A549 (cell line): ENCODE data around the gene WNT6. TPM values are rescaled to one million over a fixed set of nuclear protein-coding genes. Genes with fewer than 3 reads are reported as not detected.

ENCODE experiments used
- ATAC-seq, 2 experiments: fragments of 200-7000 bp in 1 of 2; fragments of >200 bp in 1 of 2; cut with Nextera tagmentation in 1 of 2; cut with Tn5 transposase in 1 of 2; 3 replicates each; pipeline versions ENCODE4 v1.8.0 to v1.9.1; 2018 to 2020; ENCODE audit warnings: mild to moderate bottlenecking in 1 of 2, moderate library complexity in 1 of 2
- CTCF ChIA-PET: fragments of 300-600 bp; sonication (Branson Sonifier 250); formaldehyde crosslinking; extraction: SDS; loops from one replicate; lab custom pipeline; 2021; ENCODE audit warnings: antibody characterized with exemption, inconsistent platforms; lab: Yijun Ruan, JAX
- POLR2A ChIA-PET: fragments of 350-600 bp; formaldehyde crosslinking; extraction: SDS; loops from one replicate; lab custom pipeline; 2021; ENCODE audit warnings: antibody characterized with exemption, inconsistent platforms; lab: Yijun Ruan, JAX
- DNase-seq, 2 experiments: peaks; one replicate each; pipeline versions ENCODE4 v3.0.0 to v3.0.0-alpha.2; 2011 to 2016; ENCODE audit warnings: low read depth in 1 of 2, low spot score in 1 of 2
- FAIRE-seq: peaks from 2 replicates; lab custom pipeline; 2011; peaks lifted over from hg19 to GRCh38; lab: Jason Lieb, UNC
- H3K27ac ChIP-seq, 2 experiments: fragments of >200 bp; sonication (Bioruptor Twin); formaldehyde crosslinking; 3 replicates each; pipeline ENCODE4 v1.5.1; 2016 to 2017
- H3K4me1 ChIP-seq: fragments of >200 bp; sonication (Bioruptor Twin); formaldehyde crosslinking; 3 replicates; pipeline ENCODE4 v1.6.1; 2016
- H3K4me2 ChIP-seq: fragments of >200 bp; sonication (Bioruptor Twin); formaldehyde crosslinking; 3 replicates; pipeline ENCODE4 v1.6.1; 2016
- H3K4me3 ChIP-seq: fragments of >200 bp; sonication (Bioruptor Twin); formaldehyde crosslinking; 3 replicates; pipeline ENCODE4 v1.5.1; 2016
- H3K9me3 ChIP-seq: fragments of >200 bp; sonication (Bioruptor Twin); formaldehyde crosslinking; 3 replicates; pipeline ENCODE4 v1.6.1; 2016
- BHLHE40 ChIP-seq: IDR thresholded peaks from 2 replicates; pipeline ENCODE4 v1.6.1; 2012; ENCODE audit warnings: low read depth, low read length, inconsistent platforms
- CBX8 ChIP-seq: fragments of 200-600 bp; sonication (generic); IDR thresholded peaks from 2 replicates; pipeline ENCODE4 v1.6.1; 2016
- CEBPB ChIP-seq, 2 experiments: fragments of >200 bp in 1 of 2; sonication (Bioruptor Twin) in 1 of 2; formaldehyde crosslinking in 1 of 2; IDR thresholded peaks; 2 replicates each; pipeline ENCODE4 v1.6.1; 2012 to 2016
- CHD4 ChIP-seq: fragments of 200-600 bp; sonication (generic); IDR thresholded peaks from 2 replicates; pipeline ENCODE4 v1.6.1; 2016; ENCODE audit warnings: antibody characterized with exemption, mild to moderate bottlenecking, borderline replicate concordance
- CTCF ChIP-seq: fragments of >200 bp; sonication (Bioruptor Twin); formaldehyde crosslinking; IDR thresholded peaks from 3 replicates; pipeline ENCODE4 v1.5.1; 2016
- HOXB5 ChIP-seq: fragments of 250-450 bp; sonication (Bioruptor Pico); IDR thresholded peaks from 2 replicates; pipeline ENCODE4 v1.5.0; 2020; ENCODE audit warnings: mild to moderate bottlenecking, moderate library complexity
- JUNB ChIP-seq: fragments of >200 bp; sonication (Bioruptor Twin); formaldehyde crosslinking; IDR thresholded peaks from 2 replicates; pipeline ENCODE4 v1.6.1; 2016
- KDM5A ChIP-seq: fragments of 200-600 bp; sonication (generic); IDR thresholded peaks from 2 replicates; pipeline ENCODE4 v1.6.1; 2016; ENCODE audit warnings: antibody characterized with exemption, mild to moderate bottlenecking
- NPAS2 ChIP-seq: fragments of 250-450 bp; sonication (Bioruptor Pico); IDR thresholded peaks from 2 replicates; pipeline ENCODE4 v1.8.0; 2022; ENCODE audit warnings: mild to moderate bottlenecking, moderate library complexity, borderline replicate concordance
- NR3C1 ChIP-seq: fragments of >200 bp; sonication (Bioruptor Twin); formaldehyde crosslinking; IDR thresholded peaks from 3 replicates; pipeline ENCODE4 v1.6.1; 2017
- POLR2A ChIP-seq: IDR thresholded peaks from 2 replicates; pipeline ENCODE4 v1.6.1; 2012; ENCODE audit warnings: mild to moderate bottlenecking, low read length
- RAD21 ChIP-seq, 2 experiments: fragments of >200 bp in 1 of 2; sonication (Bioruptor Twin) in 1 of 2; formaldehyde crosslinking in 1 of 2; IDR thresholded peaks in 1 of 2; conservative IDR thresholded peaks in 1 of 2; 2 replicates in 1 of 2; 3 replicates in 1 of 2; pipeline ENCODE4 v1.6.1; 2012 to 2018; ENCODE audit warnings: inconsistent platforms in 1 of 2
- RARB ChIP-seq: fragments of 250-450 bp; sonication (Bioruptor Pico); IDR thresholded peaks from 2 replicates; pipeline ENCODE4 v1.8.0; 2021; ENCODE audit warnings: mild to moderate bottlenecking, moderate library complexity
- RNF2 ChIP-seq: fragments of 200-600 bp; sonication (generic); IDR thresholded peaks from 2 replicates; pipeline ENCODE4 v1.6.1; 2016; ENCODE audit warnings: low read depth, mild to moderate bottlenecking, antibody characterized with exemption, moderate library complexity, borderline replicate concordance
- SMC3 ChIP-seq: fragments of >200 bp; sonication (Bioruptor Twin); formaldehyde crosslinking; IDR thresholded peaks from 3 replicates; pipeline ENCODE4 v1.6.1; 2018; ENCODE audit warnings: inconsistent platforms
- TFCP2L1 ChIP-seq: fragments of 250-450 bp; sonication (Bioruptor Pico); IDR thresholded peaks from 2 replicates; pipeline ENCODE4 v1.5.0; 2021; ENCODE audit warnings: mild to moderate bottlenecking
- TP53 ChIP-seq: fragments of 250-450 bp; sonication (Bioruptor Pico); IDR thresholded peaks from 2 replicates; pipeline ENCODE4 v1.5.0; 2021; ENCODE audit warnings: mild to moderate bottlenecking, moderate library complexity
- USF2 ChIP-seq: fragments of 450-650 bp; IDR thresholded peaks from 2 replicates; pipeline ENCODE4 v1.6.1; 2014; ENCODE audit warnings: antibody characterized with exemption
- ZC3H11A ChIP-seq: fragments of 450-650 bp; IDR thresholded peaks from 2 replicates; pipeline ENCODE4 v1.6.1; 2014; ENCODE audit warnings: antibody characterized with exemption, mild to moderate bottlenecking
- WGBS: methylation state at CpG from one replicate; pipeline ENCODE4 v1.1.6; 2017; ENCODE audit errors: missing lambda C conversion rate; 5-methylcytosine and 5-hydroxymethylcytosine counted together
- polyA plus RNA-seq, 4 experiments: library from polyadenylated mRNA; depleted of rRNA in 3 of 4; stranded (reverse); fragments of >200 nt; fragmentation: RNase III in 1 of 4; extraction: RNeasy Plus Mini Kit Qiagen cat#74134 plus additional on column Dnase treatment in 1 of 4; gene quantifications; 2 replicates in 3 of 4; 3 replicates in 1 of 4; pipeline ENCODE4 v1.2.3, GENCODE V29; 2011 to 2017

The WNT6 gene
- polyA plus RNA-seq, 2 of the 4 experiments (the other 2 are of a cell fraction) = 0.06 to 0.10 TPM

- no peak for FAIRE-seq
- POLR2A ChIA-PET = no interaction called here
- WGBS = 61% methylated on average over 4 of the region's 5 CpGs
Observed at GRCh38 chr2:218812861-218813260, 46.7 kb upstream of the WNT6 start.

GRCh38 chr2:218813771-218814460 lies 45.7 kb upstream of the WNT6 start:
- no peak; a peak in 1 of 6 replicates for ATAC-seq
- FAIRE-seq = no peak
- ChIA-PET CTCF (interaction anchor here (3.0 kb wide), 1 partner anchor 34 kb away, joined by 16 read pairs; no protein-coding TSS in a partner anchor), POLR2A (no interaction called here)
- H3K4me1 ChIP-seq = no peaks in the 10 kb centered on the region
- no peak for DNase-seq
- TF ChIP-seq SMC3 (no peak), KDM5A (no peak), BHLHE40 (no peak)
- H3K4me2 ChIP-seq = no peak overlapping the region
- no peak overlapping the region for H3K4me3 ChIP-seq
- H3K27ac ChIP-seq = no peak overlapping the region
- H3K9me3 ChIP-seq = no peaks in the 10 kb centered on the region
- 50% methylated on average over 9 of the region's 11 CpGs for WGBS

More at GRCh38 chr2:218812861-218813260, 46.7 kb upstream of the WNT6 start:
- Histone ChIP-seq H3K4me3 (no peak overlapping the region), H3K4me2 (no peak overlapping the region), H3K27ac (no peak overlapping the region), H3K4me1 (no peaks in the 10 kb centered on the region)
- no peak for DNase-seq
- no peak for TF ChIP-seq CEBPB (IDR thresholded peaks at IDR 0.05)
- TF ChIP-seq NR3C1 = no peak
- no peak for TF ChIP-seq CTCF
- no peak for TF ChIP-seq TFCP2L1
- no peak for TF ChIP-seq USF2
- no peak for TF ChIP-seq JUNB
- no peak for TF ChIP-seq ZC3H11A
- no peak for TF ChIP-seq KDM5A
- TF ChIP-seq NPAS2 = no peak
- TF ChIP-seq, all 56 proteins: peak for 0
- no peaks in the 10 kb centered on the region for H3K9me3 ChIP-seq
- no peak for ATAC-seq
- CTCF ChIA-PET = interaction anchor here (1.0 to 3.0 kb wide), 2 partner anchors 25 to 35 kb away, joined by 3 to 16 read pairs; no protein-coding TSS in a partner anchor

- TF ChIP-seq HOXB5 (CRISPR knock-in tag) (no peak), RNF2 (no peak), SMC3 (no peak), RARB (CRISPR knock-in tag) (no peak), CBX8 (no peak), CEBPB (IDR thresholded peaks at IDR 0.05) (no peak), TFCP2L1 (no peak), CHD4 (no peak), TP53 (CRISPR knock-in tag) (no peak), POLR2A (no peak), RAD21 (conservative IDR thresholded peaks at IDR 0.05 in 1 of 2, IDR thresholded peaks at IDR 0.05 in 1 of 2) (no peak)
- TF ChIP-seq, all 56 proteins: peak for 0
- Histone ChIP-seq H3K9me3 (no peaks in the 10 kb centered on the region), H3K4me3 (no peak overlapping the region), H3K4me2 (no peak overlapping the region), H3K27ac (no peak overlapping the region), H3K4me1 (no peaks in the 10 kb centered on the region)
- ChIA-PET CTCF (interaction anchor here (1.1 kb wide), 1 partner anchor 33 kb away, joined by 5 read pairs; no protein-coding TSS in a partner anchor), POLR2A (no interaction called here)
- WGBS = 85% methylated on average over 9 of the region's 13 CpGs
- FAIRE-seq = no peak
- ATAC-seq = no peak; a peak in 2 of 6 replicates
- DNase-seq = no peak
Observed at GRCh38 chr2:218814540-218815243, 44.9 kb upstream of the WNT6 start.
